HG02884 (cell line): ENCODE data around the gene SPAG16.

Experiments
- ATAC-seq: cut with Tn5 transposase; IDR thresholded peaks from one replicate; pipeline ENCODE4 v1.9.1; 2021; ENCODE audit warnings: mild to moderate bottlenecking, moderate library complexity; ENCODE audit not compliant: unreplicated experiment

SPAG16 gene

DNA sequence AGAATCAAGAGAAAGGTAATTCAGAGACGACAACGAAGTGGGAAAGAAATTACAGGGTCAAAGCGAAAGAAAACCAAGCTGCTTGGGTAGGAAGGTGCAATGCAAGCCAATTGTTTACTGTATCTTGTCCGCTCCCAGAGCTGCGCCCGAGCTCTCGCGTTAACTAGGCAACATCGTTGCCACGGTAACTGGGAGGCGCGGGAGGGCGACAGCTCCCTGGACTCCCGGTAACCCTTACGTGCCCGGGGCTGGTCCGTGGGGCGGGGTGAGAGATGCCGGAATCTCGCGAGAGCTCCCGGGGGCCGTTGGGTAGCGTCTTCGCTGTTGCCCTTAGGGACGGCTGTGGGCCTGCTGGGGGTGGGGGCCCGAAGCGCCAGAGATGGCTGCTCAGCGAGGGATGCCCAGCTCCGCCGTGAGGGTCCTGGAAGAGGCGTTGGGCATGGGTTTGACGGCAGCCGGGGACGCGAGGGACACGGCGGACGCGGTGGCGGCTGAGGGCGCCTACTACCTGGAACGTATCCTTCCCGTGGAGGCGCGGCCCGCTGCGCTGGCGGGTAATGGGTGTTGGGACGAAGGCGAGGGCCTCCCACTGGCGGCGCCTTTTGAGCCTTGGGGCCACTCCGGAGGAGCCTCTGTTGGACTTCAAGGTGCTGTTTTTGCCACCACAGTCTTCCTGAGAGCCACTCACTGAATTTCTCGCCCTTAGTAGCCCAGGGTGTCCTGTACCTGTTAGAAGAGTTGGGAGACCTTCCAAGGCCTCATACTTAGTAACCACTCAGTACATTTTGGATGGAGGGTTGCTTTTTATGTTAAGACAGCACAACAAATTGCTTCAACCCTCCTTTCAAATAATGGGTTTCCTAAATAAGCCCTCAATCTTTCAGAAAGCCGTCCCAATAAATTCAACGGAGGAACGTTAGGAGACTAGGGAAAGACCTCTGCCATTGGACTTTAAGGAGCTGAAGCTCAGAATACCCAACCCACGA is at the start of gene SPAG16:
SPAG16 (plus strand) TSS at position 360 of the 986 bp plus-strand sequence.
- peak; percentile 98 for ATAC-seq

DNA sequence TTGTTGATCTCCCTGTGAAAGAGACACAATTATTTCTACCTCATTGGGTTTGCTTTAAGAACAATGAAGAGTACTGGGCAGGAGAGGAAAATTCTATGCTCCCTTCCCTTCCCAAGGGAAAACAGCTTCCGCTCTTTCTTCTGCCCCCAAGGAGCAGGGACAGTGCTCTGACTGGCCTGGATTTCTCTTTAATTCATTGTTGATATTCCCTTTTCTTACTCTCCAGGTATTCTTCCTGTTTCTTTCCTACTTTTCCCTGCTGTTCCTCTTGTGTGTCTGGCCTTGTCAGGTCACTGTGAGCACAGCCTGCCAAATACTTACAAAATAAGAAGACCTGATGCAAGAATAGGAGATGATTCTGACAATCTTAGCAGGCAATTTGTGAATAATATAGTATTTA is 49.6 kb upstream of the SPAG16 start:
- no peak for ATAC-seq

DNA sequence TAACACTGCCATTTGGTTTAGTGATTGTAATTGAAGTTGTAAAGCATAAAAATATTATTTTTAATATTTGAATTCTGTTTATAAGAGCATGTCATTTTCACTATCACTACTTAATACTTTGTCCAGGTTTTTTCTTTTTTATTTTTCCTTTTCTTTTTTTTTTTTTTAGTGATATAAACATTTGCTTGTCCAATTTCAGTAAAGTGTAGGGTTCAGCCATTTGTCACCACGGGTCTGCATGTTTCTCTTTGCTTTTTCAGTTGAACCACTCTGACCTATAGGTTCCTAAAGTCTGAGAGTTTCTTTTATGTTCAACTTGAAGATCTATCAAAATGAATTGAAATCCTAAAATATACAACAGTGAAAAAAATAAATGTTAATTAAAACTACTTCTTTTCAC is 48.5 kb upstream of the SPAG16 start:
- no peak for ATAC-seq

DNA sequence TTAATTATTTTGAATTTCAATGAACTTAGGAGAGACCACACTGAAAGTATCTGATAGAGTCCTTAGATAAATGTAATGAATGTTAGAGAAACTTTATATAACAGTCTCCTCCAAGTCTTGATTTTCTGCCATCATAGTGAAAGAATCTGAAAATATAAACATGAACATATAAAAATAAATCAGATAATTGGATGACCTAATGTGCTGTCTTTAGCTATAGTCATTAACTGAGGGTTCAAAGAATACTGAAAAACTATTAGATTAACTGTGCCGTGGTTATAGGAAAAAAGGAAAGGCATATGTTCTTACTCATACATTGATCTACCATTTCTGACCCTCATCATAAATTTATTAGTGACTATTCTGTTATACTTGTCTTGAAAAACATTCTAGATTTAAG is 47.0 kb upstream of the SPAG16 start:
- ATAC-seq: no peak

DNA sequence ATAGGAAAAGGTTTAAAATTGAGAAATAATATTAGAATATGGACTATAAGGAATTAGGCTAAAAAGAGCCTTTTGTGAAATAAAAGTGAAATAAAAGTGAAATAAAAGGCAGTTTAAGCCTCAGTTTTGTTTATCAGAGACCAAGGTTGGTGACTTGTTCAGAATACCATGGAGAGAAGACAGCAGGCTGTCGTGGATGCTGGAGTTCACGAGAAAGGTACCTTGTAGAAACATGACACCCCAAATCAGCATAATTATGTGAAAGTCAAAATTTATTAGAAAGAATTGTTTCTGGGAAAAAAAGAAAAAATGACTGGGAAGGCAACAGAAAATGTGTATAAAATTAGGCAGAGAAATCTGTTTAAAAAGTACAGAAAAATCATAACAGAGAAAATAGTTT is 46.5 kb upstream of the SPAG16 start:
- ATAC-seq: no peak

DNA sequence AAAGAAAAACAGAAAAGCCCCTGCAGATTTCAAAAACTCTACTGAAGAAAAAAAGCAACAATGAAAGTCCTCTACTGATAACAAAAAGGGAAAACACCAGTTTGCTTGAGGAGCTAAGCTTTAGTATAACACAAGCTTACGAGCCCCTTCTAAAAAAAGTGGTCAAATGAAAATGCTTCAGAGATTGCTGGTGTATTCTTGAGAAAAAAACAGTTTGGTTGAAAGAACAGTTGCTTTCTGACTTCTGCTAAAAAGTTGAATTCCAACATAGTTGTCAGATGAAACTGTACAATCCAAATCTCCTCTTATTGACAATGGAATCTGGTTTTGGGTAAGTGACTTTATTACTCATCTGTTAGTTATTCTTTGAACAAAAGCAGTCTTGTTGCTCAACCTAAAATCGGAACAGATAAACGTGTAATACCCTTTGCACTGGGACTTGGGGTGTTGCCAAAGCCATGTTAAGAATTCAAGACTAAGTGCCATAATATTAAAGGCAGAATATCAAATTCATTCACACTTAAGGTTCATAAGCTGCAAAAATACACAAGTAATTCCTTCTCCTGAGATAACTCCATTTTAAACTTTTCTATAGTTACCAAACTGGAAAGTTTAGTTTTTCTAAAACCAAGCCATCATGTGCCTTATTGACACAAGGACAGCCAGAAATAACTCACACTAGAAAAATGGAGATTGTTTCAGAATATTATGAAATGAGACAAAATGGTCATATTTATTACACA is 45.3 kb upstream of the SPAG16 start:
- ATAC-seq: peak; percentile 30

DNA sequence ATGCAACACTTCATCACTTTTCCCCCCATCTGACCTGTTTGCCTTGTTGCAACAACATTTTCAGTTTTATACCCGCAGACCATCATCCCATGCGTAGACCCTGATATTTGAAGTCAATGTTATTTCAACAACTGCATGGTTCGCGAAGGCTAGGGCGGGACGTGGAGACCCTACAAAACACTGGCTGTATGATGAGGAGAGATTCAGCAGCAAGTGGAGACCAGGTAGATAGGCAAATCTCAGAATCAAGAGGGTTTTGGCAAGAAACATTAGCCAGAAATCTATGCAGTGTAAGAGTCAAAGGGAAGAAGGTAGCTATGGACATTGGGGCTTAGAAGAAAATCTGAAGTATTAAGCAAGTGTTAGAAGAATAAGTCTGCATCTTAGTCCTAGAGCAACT is 42.4 kb upstream of the SPAG16 start:
- ATAC-seq: no peak

DNA sequence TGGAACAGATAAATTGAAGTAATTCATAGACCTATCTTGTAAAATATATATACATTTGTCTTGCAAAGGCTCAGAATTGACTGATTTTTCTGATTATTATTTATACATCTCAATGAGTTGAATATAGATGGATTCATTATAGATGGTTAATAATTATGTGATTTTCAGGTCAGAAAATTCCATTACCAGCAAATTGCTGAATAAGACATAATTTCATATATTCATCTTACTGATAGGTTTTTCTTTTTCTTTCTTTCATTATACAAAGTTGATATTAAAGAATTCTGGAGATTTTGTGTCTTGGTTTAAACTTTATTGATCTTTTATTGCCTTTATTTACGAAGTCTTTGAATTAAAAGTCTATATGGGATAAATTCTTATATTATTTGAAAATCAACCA is 41.6 kb upstream of the SPAG16 start:
- ATAC-seq: no peak

DNA sequence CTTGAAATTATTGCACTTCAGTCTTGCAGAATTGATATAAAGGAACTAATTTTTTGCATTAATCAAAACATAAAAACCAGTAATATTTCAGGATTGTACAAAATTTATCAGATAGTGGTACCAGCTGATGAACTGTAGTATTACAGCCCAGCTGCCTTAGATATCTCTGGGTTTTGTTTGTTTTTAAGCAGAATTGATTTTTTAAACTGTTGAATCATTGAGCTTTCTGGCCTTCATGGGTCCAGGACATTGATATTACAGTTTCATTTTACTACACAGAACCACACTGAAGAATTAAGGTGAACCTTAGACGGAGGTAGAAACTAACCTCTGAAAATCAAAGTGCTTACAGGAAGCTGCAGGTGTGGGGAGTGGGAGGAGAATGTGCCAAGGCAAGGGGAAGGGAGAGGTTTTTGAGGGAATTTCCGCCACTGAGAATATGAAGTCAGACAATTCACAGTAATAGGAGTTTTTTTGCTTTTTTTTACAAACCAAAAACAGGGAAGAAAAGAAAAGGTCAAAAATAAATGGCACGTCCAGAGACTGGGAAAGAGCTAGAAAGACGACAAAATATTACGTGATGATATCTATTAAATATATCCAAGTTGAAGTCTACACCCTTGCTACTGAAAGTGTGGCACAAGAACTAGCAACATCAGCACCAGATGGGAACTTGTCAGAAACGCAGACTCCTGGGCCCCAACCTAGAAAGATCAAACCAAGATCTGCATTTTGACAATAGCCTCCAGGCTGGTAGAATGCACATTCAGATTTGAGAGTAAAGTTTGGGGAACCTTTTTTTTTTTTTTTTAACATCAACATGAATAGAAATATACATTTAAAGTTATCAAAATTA is 40.8 kb upstream of the SPAG16 start:
- peak; percentile 43 for ATAC-seq

DNA sequence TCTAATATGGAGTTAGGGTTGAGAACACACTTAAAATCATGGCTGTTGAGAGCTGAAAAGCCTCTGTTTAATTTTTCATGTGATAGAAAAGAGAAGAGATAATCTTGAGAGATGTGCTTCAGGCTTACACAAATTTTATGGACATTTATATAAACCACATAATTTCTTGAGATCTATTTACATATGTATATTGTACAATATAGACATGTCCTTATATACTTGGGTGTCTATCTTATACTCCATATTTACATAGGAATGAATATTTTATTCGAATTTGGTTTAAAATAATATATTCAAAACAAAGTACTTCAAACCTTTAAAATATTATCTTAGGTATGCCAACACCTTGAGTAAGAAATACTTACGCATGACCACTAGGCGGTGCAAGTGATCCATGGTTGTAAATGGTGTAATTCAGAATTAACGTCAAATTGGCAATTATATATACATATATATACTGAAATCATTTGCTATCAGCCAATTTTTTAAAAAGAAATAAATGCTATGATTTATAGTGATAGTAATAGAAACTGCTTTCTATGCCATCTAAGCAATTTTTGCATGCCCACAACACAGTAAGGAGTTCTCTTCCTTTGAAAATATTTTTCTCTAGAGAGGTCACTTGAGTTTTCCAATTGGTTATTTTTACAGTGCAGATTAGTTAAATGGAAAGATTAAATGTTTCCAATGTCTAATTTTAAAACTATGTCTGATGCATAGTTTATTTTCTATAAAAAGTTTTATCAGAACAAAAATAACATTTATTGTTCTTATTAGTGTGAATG is 37.6 kb upstream of the SPAG16 start:
- ATAC-seq: no peak

DNA sequence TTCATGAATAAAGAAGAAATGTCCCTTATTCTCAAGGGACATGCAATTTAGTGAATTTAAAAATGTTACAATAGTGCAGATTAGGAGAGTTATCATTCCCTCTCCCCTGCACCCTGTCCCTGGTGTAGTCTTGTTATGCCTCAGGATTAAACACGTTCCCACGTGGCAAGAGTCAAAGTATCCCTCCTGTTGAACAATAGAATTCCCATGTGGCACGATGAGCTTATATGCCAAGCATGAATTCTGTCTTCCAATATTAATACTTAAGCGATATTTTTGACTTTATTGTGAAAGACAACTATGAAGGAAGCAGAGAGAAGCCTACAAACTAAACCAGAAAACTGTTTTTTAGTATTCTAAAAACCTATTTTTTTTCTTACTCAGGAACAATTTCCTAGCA is 36.7 kb upstream of the SPAG16 start:
- ATAC-seq: no peak

DNA sequence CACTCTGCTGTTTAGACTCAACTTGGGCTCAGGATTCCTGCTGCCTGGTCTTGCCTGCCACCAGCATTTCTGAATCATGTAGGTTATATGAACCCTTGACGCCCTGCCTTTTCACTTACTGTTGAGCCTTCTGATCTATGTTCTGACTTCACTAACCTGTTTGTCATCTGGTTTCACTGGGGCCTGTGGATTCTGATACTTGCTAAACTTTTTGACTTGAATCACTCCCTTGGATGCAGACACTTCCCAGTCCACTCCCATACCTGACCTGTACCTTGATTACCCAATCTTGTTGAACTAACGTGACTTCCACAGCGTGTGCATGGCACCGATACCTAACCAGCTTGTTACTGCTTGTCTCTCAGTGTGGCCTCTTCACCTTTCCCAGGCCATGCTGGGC is 35.6 kb upstream of the SPAG16 start:
- ATAC-seq: no peak

DNA sequence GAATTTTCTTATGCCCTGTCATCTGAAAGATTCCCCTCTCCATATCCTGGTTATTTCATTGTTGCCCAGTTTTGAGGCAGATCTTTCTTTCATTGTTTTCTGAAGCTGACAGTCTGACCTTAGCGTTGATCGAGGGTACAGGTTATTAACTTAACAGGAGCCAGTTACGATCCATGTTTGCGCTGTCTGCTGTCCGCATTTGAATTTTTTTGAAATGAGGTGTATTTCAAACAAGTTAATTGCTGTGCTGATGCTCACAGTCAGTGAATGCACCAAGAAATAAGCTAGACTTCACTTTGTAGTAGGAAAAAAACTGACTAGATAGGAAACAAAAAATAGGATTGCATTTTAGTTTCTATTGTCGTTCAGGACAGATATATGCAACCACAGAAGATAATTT is 34.8 kb upstream of the SPAG16 start:
- no peak for ATAC-seq

DNA sequence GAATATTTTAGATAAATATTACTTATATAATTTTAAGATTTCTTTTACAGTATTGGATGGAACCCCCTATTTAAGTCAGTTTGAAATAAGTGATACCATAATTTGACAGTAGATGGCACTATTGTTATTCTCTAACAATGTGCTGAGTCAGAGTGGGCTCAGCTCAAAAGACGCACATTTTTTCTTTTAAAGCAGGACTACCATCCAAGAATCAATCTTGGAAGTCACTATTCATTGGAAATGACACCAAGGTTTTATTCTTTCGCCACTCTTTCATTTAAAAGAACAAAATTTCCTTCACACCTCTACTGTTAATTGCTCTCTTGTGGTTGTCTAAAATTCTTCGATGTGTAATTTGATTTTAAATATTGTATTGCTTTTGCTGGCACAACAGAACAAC is 32.6 kb upstream of the SPAG16 start:
- ATAC-seq: peak; percentile 86

DNA sequence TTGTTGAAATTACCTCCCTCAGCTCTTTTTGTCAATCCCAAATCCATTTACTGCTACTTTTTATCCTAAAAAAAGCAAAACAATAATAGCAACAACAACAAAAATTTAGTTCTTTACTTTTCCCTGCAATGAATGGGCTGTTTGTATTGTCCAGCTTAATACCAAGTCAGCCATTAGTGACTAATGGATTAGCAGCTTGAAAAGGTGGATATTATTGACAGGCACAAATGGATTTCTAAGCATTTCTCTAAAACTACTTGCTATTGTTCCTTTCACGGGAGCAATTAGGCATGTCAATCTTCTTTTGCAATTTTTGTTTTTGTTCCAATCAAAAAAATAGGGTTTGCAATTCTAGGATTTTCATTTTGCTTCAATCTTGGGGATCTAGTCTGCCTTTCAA is 32.1 kb upstream of the SPAG16 start:
- no peak for ATAC-seq

DNA sequence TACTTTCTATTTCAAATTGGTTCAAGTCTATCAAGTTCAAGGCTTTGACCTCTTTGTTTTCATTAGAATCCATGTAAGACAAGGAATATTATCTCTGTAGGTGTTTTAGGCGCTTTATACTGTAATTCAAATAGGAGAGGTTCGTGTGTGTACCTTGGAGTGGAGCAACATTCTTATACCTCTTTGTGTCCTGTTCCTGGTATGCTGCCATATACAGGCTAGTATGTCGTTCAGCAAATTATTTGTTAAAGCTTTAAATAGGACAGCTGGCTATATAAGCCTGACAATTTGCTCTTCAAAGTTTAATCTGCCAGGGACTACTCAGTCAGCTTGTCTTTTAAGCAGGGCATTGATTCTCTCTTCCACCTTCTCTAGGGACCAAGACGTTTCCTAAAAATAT is 31.1 kb upstream of the SPAG16 start:
- no peak for ATAC-seq

DNA sequence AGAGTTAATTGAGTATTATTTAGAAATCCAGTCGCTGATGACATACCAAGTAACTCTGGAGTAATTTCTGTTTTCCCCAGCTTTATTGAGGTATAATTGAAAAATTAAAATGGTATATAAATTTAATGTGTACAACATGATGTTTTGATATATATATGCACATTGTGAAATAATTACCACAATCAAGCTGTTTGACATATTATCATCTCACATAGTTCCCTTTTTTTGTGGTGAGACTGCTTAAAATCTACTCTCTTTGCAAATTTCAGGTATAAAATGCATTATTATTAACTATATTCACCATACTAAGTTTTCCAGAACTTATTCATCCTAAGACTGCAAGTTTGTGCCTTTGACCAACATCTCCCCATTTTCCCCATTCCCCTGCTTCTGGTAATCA is 25.0 kb upstream of the SPAG16 start:
- no peak for ATAC-seq

DNA sequence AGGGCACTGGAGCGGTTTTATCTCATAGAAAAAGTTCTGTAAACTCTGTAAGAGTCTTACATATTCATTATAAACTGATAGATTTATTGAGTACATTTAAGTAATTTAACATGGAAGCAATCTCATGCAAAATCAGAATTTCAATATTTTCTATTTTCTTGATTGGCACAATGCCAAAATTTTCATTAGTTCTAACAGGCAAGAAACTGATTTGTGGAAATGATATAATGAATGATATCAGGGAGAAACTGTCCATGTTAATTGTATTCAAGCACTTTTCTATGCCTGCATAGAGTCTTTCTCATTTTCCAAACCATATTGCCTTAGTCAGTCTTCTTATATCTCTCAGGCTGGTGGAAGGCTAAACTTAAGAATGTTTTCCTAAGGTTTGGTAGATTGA is 23.0 kb upstream of the SPAG16 start:
- ATAC-seq: no peak

DNA sequence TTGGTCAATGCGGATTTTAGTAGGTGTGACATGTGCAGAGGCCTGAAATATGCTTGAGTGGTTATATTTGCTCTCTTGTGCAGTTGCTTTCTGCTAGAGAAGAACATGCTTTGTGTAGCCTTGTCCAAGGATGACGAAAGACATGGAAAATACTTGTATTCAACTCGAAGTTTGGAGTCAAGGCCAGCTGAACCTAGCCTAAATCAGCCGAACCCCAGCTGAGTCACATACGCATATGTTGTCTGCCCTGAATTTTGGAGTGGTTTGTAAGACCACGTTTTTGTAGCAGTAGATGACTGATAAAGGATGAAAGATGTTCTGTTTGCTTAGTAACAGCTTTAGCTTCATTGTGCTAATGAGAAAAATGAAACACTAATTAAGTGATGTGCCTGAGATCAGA is 22.5 kb upstream of the SPAG16 start:
- ATAC-seq: no peak

DNA sequence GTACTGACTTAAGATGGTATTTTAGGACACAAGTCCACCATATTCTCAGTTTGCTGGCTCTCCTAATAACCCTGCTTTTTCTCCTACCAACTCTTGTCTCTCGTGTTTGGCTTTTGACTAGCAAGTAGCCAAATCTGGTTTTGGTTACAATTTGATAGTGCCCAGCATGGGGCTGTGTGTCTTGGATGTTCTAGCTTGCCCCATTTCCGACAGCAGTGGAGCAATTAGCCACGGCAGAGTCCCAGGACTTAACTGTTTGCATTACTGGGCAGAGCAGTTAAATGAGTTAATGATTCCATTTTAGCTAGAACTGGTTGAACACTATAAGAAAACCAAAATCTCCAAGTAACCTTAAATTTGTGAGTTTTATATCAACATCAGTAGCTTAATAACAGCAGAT is 18.6 kb upstream of the SPAG16 start:
- no peak for ATAC-seq
